Renal pelvis (tissue), 4 donors: Measurements from ENCODE around the gene SIPA1L3. TPM values are rescaled to one million over a fixed set of nuclear protein-coding genes. Genes with fewer than 3 reads are reported as not detected.

Experiments
- DNase-seq: peaks from one replicate; pipeline ENCODE4 v3.0.0-alpha.2; 2013
- polyA plus RNA-seq, 3 donors: library from polyadenylated mRNA; unstranded; fragments of 120-200 nt; gene quantifications; one replicate each; pipeline ENCODE4 v1.2.1, GENCODE V29; 2013; ENCODE audit not compliant: insufficient read length in 3 of 3

Gene SIPA1L3
- polyA plus RNA-seq, 3 donors = 25.4 to 40.3 (median 28.6) TPM

DNA sequence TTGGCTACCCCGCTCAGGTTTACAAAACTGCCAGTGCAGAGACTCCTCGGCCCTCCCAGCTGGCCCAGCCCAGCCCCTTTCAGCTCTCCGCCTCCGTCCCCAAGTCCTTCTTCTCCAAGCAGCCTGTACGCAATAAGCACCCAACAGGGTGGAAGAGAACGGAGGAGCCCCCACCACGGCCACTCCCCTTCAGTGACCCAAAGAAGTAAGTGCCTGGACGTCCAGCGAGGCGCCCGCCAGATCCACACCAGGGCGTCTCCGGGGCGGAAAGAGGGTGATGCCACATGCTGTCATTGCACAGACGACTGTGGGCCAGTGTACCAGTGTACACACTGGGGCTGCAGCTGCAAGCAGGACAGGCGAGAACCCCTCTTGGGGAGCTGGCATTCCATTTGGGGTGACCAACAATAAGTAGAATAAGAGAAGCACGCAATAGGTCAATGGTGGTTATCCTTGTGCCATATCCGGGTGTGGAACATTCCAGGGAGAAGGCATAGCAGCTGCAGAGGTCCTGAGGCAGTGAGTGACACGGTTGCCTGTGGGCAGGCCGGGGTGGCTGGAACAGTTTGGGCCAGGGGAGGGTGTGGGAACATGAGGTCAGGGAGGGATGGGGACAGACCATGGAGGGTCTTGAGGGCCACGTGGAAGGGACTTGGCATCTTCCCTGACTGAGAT is 275.7 kb downstream of the SIPA1L3 start:
- DNase-seq = no peak

DNA sequence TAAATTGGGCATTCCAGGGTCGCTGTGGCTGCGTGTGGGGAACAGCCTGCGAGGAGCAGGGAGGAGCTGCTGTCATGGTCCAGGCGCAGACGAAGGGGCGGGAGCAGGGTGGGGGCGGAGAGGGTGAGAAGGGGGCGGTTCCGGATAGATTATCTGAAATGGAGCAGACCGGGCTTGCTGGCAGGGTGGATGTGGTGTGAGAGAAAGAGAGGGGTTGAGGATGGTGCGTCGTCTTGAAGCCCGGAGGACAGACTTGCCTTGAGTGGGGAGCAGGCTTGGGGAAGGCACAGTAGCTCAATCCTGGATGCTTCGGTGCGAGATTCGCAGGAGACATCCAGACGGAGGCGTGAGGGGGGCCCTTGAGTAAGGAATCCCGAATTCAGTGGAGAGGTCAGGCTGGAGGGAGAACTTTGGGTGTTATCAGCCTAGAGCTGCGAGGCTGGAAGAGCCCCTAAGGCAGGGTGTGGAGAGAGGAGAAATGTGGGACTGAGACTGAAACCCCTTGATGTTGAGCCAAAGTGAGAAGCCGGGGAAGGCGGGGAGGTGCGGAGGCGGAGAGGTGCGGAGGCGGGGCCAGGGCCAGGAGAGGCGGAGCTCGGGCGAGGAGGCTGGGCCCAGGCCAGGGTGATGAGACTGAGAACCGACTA is 276.4 kb downstream of the SIPA1L3 start:
- peak; percentile 28 for DNase-seq

DNA sequence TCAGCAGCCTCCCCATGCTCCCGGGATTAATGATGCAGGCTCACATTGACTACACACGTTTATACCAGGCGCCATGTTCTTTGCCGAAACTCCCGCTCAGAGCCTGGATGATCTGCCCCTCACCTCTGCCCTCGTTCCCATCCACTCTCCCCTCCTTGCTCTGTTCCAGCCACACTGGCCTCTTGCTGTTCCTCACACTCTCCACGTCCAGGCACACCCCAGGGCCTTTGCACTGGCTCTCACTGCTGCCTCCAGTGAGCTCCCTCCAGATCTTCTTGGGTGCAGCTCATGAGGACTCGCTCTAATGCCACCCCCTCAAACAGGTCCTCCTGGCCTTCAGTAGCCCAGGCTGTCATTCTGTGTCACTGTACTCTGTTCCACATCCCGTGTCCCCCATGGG is 277.8 kb downstream of the SIPA1L3 start:
- no peak for DNase-seq

DNA sequence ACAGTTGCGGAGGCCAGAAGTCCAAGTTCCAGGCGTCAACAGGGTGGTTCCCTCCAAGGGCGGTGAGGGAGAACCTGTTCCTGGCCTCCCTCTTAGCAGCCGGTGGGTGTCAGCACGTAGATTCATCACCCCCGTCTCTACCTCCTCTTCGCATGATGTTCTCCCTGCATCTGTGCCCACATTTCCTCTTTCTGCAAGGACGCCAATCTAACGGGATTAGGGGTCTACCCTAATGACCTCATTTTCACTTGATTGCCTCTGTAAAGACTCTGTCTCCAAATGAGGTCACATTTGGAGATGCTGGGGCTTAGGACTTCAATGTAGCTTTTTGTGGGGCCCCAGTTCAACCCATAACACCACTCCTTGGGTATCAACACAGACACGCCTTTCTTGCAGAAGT is 278.6 kb downstream of the SIPA1L3 start:
- DNase-seq = no peak

DNA sequence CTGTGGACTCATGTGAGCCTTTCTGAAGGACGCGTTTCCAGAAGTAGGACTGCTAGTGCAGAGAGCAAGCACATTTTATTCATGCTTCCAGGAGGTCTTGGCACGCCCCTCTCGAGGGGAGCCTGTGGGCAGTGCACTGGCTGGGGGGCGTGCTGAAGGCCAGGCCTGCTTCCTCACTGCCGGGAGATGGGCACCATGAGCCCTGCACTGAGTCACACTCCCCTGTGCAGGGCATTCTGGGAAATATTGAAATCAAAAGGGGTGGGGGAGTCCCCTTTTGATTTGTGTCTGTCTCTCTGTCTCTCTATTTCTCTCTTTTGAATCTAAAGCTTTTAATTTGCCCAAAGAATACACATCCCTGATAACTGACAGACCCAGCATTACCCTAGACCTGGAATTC is 283.1 kb downstream of the SIPA1L3 start:
- DNase-seq = no peak

DNA sequence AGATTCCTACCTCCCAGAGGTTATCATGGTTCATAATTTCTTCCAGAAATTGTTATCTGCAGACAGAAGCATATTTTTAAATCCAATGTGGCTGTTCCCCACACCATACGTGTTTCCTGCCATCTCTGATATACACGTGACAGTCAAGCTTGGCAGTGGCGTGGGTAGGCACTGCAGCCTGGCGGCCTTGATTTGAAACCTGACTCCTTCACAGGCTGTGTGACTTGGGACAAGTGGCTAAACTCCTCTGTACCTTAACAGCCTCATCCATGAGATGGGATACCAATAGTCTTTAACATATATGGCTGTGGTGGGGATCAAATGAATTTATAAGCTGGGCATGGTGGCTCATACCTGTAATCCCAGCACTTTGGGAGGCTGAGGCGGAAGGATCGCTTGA is 283.8 kb downstream of the SIPA1L3 start:
- DNase-seq = no peak

DNA sequence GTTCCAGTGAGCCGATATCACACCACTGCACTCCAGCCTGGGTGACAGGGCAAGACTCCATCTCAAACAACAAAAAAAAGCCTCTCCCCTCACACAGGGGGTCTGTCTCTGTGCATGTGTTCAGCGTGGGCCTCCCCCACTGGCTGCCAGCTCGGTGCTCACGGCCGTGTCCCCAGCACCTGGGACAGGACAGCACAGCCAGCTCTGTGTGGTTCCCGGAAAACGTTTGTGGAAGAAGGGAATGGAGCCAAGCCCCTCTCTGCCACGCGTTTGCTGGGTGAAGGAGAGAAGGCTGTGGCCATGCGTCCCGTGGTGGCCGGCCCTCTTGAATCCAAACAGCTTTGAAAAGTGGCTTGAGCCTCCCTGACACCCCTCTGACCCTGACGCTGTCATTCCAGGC is 284.7 kb downstream of the SIPA1L3 start:
- DNase-seq = no peak

DNA sequence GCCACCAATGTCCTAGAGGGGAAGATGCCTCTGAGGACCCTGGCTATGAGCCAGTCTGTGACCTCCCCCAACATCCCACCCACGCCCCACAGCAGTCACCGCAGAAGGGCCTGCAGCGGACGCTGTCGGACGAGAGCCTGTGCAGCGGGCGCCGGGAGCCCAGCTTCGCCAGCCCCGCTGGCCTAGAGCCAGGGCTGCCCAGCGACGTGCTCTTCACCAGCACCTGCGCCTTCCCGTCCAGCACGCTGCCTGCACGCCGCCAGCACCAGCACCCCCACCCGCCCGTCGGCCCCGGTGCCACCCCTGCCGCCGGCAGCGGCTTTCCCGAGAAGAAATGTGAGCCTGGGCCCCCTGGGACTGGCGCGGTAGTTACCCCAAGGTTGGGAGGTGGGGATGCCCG is 286.4 kb downstream of the SIPA1L3 start:
- DNase-seq = no peak

DNA sequence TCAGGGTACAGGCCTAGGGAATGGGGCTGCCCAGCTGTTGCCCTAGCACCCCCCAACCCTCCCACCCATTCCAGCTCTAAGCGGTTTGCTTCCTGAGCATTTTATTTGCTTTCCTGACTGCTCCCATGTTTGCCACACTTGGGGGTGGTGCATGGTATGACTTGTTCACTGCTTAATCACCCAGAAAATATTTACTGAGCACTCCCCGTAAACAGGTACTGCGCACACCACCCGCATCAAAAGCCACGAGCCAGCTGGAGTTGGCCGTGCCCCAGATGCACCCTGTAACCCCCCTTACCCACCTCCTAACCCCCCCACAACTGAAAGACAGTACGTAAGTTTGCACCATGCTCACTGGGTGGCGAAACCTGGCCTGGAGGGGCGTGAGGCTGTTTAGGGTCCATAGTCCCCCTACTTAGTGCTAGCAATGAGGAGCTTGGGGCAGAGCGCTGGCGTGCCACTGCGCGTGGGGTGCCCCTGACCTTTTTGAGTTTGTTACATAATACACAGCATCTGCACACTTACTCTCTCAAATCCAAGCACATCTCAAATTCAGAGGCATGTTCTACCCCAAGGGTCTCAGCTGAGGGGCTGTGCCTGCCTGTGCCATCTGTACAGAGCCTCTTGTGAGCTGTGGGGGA is 287.2 kb downstream of the SIPA1L3 start:
- no peak for DNase-seq

DNA sequence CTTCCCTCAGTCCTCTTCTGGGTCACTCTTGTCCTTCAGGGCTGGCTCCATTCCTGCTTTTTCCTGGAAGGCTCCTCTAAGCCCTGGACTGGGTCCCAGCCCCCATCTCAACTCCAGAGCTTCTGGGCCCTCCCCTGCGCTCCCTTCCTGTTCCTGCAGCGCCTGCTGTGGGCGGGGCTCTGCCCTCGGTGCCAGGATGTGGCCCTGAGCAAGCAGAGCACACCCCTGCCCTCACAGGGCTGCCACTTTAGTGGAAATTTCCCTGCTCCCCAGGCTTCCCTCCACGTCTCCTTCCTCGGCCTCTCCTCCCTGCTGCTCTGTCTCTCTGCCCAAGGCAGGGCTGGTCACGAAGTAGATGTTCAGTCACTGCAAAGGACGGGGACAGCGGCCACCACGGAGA is 288.2 kb downstream of the SIPA1L3 start:
- no peak for DNase-seq

DNA sequence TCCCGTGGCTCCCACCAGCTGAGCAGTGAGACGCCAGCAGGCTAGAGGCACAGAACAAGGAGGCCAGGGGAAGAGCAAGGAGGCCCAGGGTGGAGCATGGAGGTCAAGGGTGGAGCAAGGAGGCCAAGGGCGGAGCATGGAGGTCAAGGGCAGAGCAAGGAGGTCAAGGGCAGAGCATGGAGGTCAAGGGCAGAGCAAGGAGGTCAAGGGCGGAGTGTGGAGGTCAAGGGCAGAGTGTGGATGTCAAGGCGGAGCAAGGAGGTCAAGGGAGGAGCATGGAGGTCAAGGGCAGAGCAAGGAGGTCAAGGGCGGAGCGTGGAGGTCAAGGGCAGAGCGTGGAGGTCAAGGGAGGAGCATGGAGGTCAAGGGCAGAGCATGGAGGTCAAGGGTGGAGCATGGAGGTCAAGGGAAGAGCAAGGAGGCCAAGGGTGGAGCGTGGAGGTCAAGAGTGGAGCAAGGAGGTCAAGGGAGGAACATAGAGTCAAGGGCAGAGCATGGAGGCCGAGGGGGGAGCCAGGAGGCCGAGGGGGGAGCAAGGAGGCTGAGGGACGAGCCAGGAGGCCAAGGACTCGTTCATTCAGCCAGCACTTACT is 289.3 kb downstream of the SIPA1L3 start:
- no peak for DNase-seq

DNA sequence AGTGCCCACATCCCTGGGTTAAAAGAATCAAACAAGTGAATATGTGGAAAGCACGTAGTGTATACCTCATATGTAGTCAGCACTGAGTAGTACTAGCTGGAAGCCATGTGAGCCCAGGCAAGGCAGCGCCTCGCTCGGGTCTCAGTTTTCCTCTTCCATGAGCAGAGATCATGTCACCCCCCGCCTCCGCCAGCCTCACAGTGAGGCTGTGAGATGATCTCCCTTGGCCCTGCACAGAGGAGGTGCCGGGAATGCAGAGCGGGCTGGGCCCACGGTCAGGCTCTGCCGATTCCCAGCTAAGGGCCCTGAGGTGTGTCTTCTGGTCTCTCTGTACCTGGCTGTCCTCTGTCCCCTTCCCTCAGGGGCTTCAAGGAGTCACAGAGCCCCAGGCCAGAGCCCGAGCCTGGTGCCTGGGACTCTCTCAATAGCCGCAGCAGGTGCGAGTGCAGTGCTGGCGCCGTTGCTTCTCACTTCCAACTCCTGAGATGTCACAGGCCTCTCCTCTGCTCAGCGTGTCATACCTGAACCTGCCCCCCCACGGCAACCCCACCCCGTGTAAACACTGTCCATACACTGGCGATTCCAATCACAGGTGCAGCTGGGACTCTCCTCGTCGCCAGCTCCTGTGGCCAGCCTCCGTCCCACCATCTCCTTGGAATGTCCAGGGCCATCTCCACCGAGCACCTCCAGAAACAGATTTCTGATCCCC is 290.1 kb downstream of the SIPA1L3 start:
- no peak for DNase-seq

DNA sequence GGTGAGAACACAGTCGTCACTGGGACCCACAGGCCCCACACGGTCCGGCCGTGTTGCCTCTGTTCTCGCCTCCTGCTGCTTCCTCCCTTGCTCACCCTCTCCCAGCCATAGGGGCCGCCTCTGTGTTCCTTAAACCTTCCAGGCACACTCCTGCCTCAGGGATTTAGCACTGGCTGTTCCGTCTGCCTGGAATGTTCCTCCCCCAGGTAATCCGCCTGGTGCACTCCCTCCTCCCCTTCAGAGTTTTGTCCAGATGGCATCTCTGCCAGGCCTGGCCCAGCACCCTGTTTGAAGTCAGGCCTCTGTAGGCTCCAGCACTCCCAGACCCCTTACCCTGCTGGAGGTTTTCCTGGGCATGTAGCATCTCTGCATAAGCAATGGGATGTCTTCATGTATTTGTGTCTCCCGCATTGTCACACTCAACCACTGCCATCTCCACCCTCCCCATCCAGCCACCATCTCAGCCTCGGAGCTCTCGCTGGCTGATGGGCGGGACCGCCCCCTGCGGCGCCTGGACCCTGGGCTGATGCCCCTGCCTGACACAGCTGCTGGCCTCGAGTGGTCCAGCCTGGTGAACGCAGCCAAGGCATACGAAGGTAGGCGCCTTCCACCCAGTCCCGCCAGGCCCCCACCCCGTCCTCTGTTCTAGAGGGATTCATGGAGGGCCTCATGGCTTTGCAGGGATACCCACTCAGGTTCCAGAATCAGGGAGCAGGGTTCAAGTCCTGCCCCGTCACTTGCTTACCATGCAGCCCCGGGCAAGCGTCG is 291.1 kb downstream of the SIPA1L3 start:
- DNase-seq = no peak

DNA sequence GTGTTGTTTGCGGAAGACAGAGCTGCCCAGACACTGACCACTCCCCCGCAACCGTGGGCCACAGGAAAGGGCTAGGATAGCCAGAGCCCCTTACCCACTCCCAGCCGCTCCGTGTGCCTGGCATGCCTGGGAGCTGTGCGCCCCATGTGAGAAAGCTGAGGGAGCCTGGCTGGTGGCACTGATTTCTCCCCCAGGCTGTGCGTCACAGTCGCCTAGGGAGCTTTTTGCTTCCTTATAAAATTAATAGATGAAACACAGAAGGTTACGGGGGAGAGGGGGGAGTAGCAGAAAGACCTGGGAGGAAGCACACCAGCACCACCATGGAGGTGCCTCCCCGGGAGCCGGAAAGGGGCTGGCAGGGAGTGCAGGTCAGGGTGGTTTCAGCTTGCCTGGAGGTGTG is 292.3 kb downstream of the SIPA1L3 start:
- DNase-seq = no peak

DNA sequence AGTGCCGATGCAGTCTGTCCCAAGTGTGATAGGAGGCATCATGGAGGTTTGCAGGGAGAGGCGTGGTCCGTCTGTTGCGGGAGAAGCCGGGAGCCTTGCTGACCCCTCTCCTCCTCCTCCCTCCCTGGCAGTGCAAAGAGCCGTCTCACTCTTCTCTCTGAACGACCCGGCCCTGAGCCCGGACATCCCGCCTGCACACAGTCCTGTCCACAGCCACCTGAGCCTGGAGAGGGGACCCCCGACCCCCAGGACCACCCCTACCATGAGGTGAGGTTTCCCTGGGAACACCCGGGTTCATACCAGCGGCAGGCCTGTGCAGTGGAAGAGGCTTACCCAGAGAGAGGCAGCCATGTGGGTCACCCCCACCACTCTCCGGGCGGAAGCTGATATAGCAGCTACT is 294.7 kb downstream of the SIPA1L3 start:
- DNase-seq = no peak

DNA sequence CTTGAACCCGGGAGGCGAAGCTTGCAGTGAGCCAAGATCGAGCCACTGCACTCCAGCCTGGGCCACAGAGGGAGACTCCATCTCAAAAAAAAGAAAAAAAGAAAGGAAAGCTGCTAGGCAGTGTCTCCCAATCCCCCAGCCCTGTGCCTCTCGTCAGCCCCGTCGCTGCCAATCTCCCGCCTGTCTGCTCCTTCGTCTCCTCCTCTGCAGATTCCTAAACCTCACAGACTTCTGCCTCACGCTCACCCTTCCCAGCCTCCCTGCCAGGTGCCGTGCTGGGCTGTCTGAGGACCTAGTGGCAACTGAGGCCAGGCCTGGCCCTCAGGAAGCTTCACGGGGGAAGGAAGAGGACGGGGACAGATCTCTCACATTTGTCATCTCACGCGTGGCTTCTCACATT is 295.5 kb downstream of the SIPA1L3 start:
- no peak for DNase-seq

DNA sequence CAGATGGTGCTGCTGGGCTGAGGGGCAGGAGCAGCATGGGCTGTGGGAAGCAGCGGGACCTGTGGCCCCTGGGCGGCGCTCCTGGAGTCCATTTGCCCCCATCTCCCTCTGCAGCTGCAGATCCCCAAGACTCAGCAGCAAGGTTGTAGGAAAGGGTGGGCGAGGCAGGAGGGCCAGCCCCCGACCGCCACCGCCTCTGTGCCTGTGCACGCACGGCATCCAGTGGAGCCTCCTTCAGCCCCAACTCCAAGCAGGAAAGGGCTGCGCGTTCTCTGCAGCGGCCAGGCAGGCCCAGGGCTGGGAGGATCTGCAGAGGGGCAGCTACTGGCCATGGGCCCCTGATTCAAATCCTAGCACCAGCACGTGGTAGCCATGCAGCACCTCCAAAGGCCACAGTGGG is 296.2 kb downstream of the SIPA1L3 start:
- no peak for DNase-seq

DNA sequence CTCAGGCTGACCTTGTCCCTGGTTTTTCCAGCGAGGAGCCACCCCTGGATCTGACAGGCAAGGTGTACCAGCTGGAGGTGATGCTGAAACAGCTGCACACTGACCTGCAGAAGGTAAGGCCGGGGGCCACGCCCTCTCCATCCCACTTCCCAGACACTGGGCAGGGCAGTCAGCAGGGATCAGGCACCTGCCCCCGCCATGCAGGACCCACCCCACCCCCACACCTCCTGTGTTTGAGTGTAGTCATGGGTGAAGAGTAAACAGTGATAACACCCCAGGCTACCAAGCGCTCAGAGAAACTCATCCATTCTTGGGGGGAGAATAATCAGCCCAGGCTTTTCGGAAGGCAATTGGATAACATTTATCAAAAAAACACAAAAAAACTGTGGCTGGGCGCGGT is 297.1 kb downstream of the SIPA1L3 start:
- no peak for DNase-seq

DNA sequence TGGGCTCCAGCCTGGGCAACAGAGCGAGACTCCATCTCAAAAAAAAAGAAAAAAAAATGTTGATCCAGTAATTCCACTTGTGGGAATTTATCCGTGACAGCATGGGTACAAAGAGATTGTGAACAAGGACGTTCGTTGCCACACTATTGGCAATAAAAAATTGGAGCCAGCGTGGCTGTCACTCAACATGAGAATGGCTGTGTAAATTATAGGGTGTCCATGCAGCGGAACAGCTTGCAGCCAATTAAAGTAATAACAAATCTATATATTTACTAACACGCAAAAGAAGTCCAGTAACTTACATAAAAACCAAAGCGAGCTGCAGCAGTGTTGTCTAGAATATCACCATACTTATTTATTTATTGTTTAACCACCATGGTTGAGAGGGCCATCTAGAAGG is 297.7 kb downstream of the SIPA1L3 start:
- DNase-seq = no peak

DNA sequence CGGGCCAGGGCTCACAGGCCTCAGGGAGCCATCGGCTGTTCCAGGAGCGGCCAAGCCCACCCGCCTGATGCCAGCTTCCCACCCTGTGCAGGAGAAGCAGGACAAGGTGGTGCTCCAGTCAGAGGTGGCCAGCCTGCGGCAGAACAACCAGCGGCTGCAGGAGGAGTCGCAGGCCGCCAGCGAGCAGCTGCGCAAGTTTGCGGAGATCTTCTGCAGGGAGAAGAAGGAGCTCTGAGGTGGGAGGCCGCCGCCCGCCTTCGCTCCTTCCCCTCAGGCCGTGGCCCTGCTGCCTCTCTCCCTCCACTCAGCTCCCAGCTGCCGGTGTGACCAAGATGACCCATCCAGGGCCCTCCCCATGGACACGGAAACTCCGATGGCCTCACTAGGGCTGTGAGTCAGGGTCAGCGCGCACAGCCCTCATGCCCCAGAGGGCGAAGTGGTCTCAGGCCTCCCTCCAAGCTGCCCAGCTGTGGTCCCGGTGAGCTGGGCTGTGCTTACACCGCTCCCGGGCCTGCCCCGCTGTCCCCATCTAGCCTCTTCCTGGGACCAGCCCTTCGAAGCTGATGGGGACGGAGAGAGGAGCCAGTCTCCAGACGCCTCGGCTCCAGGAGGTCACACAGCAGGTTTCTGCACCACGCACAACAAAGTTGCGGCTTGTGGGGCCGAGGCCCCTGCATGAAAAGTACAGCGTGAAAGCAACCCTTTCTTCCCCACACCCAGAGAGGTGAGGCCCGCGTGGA is 299.2 kb downstream of the SIPA1L3 start:
- DNase-seq = no peak

DNA sequence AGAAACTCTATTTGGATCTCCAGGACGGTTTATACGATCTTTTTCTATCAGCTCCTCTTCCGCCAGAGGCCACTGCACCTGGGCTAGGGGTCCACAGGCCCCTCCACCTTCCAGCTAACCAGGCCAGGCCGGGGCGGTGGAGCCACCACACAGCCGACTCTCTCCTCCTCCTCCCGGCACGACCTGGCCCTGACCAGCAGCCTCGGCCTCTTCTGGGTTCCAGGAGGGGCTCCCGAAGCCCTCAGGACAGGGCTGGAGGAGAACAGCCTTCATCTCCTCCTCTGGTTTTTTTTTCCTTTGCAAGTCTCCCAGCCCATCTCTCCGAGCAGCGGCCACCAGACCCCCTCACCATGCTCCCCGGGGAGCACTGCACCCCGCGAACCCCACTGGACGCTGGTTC is 299.9 kb downstream of the SIPA1L3 start:
- DNase-seq = no peak
